Islet of Langerhans (tissue), 1 donor: ENCODE data around the gene CHPF2.

Source experiments
- FAIRE-seq: peaks from one replicate; lab custom pipeline; 2011; peaks lifted over from hg19 to GRCh38; lab: Jason Lieb, UNC

CHPF2 gene

GRCh38 chr7:151246102-151246850, 14.0 kb downstream of the CHPF2 start:
- FAIRE-seq: no peak

- FAIRE-seq: no peak
These were observed 14.7 kb downstream of the CHPF2 start for GRCh38 chr7:151246851-151247580.

GRCh38 chr7:151247611-151248345, 15.5 kb downstream of the CHPF2 start:
- no peak for FAIRE-seq

GRCh38 chr7:151248346-151249033, 16.2 kb downstream of the CHPF2 start, which contains the start of gene SMARCD3:
TSS of gene SMARCD3 (minus strand) at chr7:151248694. CDS start at chr7:151248562, 132 bp downstream.
- no peak for FAIRE-seq

- no peak for FAIRE-seq
These were observed 16.9 kb downstream of the CHPF2 start for GRCh38 chr7:151249034-151249731.

- no peak for FAIRE-seq
These were observed 17.4 kb downstream of the CHPF2 start for GRCh38 chr7:151249732-151250072.

GRCh38 chr7:151250181-151251132, 18.2 kb downstream of the CHPF2 start:
- no peak for FAIRE-seq

- FAIRE-seq: no peak
These were observed 19.0 kb downstream of the CHPF2 start for GRCh38 chr7:151251328-151251688.

- no peak for FAIRE-seq
These were observed 19.6 kb downstream of the CHPF2 start for GRCh38 chr7:151251689-151252560.

GRCh38 chr7:151252561-151252835, 20.2 kb downstream of the CHPF2 start:
- no peak for FAIRE-seq

- no peak for FAIRE-seq
These were observed 20.9 kb downstream of the CHPF2 start for GRCh38 chr7:151252961-151253711.

GRCh38 chr7:151254316-151254715, 22.0 kb downstream of the CHPF2 start:
- no peak for FAIRE-seq

- no peak for FAIRE-seq
These were observed 22.6 kb downstream of the CHPF2 start for GRCh38 chr7:151254851-151255250.

GRCh38 chr7:151255390-151255789, 23.1 kb downstream of the CHPF2 start:
- FAIRE-seq: no peak

GRCh38 chr7:151256410-151257045, 24.2 kb downstream of the CHPF2 start:
- FAIRE-seq: no peak

- FAIRE-seq: no peak
These were observed 25.7 kb downstream of the CHPF2 start for GRCh38 chr7:151257990-151258389.

GRCh38 chr7:151260471-151260870, 28.2 kb downstream of the CHPF2 start:
- FAIRE-seq: no peak

- FAIRE-seq: no peak
These were observed 28.6 kb downstream of the CHPF2 start for GRCh38 chr7:151260883-151261282.

- no peak for FAIRE-seq
These were observed 29.2 kb downstream of the CHPF2 start for GRCh38 chr7:151261529-151261928.
